HPDE6-E6E7 (cell line): ENCODE results near the gene DCUN1D1.

ENCODE experiments used
- DNase-seq: peaks from one replicate; pipeline ENCODE4 v3.0.0; 2011; ENCODE audit warnings: missing footprints; ENCODE audit errors: extremely low spot score

DCUN1D1 gene

DNA sequence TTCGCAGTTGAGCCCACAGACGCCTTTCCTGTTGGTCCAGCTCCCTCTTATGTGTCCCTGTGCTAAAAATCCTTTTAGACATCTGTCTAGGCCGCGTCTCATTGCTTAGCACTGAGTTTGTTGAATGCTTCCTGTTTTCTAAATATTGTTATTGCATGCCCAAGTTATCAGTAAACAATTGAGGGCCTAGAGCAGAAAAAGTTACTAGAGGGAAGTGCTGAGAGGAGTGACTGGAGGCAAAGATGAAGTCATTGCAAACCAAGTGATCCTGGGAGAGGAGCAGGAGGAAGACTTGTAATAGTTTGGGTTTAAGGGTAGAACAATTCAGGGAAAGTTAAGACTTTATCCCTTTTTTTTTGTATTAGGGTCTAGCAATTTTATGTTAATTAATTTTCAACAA is 88.1 kb downstream of the DCUN1D1 start:
- DNase-seq: no peak

DNA sequence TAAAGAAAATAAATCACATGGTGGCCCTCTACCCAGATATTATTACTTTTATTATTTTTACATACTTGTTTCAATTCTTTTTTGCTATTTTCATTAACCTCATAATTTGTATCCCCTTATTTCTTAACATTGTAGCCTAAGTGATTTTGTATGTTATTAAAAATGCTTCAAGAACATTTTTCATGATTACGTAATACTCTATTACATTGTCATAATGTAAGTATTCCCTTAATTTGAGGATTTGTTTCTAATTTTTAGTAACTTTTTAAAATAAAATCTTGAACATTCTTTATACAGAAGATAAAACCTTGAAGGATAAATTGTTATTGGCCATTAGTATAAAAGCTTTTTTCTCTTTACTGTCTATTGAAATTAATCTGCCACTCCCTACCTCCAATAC is 89.0 kb downstream of the DCUN1D1 start:
- no peak for DNase-seq

DNA sequence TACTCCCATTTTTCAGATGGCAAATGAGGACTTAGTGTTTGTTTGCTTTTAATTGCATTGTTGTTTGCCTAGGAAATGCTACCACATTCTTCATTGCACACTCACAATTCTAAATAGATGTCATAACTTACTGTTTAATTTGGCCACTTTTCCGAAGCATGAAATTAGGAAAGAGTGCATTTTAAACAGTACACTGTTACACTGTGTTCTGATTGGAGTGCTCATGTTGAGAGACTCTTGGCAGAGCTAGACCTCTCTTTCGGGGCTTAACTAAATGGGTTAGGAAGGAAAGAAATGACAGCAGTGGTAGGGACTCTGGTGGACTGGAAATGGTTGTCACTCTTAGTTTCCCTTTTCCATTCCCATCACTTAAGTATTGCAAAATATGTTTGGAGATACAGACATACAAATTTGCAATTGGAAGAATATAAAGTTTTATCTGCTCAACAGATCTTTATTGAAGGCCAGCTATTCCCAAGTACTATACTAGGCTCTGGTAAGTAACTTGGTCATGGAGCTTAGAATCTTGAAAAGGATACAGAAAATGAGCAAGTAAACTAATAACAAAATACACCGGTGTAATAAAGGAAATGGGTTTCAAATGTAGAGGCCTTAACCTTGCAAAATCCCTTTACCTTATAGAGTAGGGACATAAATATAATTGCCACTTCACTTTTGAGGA is 90.2 kb downstream of the DCUN1D1 start:
- no peak for DNase-seq
